Upper lobe of right lung (tissue), 1 donor: Measurements from ENCODE around the gene MLH1. TPM values are rescaled to one million over a fixed set of nuclear protein-coding genes. Genes with fewer than 3 reads are reported as not detected.

Experiments
- ATAC-seq: fragments of 200-7000 bp; cut with Tn5 transposase; one replicate; pipeline ENCODE4 v1.9.1; 2020; ENCODE audit warnings: mild to moderate bottlenecking, moderate library complexity
- DNase-seq: peaks from one replicate; pipeline ENCODE4 v3.0.0-alpha.2; 2020
- H3K27ac ChIP-seq: fragments of 200-600 bp; one replicate; pipeline ENCODE4 v1.8.0; 2022
- H3K27me3 ChIP-seq: fragments of 200-600 bp; one replicate; pipeline ENCODE4 v1.8.0; 2022; ENCODE audit warnings: mild to moderate bottlenecking
- H3K36me3 ChIP-seq: fragments of 200-600 bp; one replicate; pipeline ENCODE4 v1.8.0; 2022
- H3K4me1 ChIP-seq: fragments of 200-600 bp; one replicate; pipeline ENCODE4 v1.8.0; 2022
- H3K4me3 ChIP-seq: fragments of 200-600 bp; one replicate; pipeline ENCODE4 v1.8.0; 2022; ENCODE audit warnings: mild to moderate bottlenecking
- H3K9me3 ChIP-seq: fragments of 200-600 bp; one replicate; pipeline ENCODE4 v1.8.0; 2022
- CTCF ChIP-seq: fragments of 200-600 bp; IDR thresholded peaks from one replicate; pipeline ENCODE4 v1.8.0; 2022; ENCODE audit warnings: antibody characterized with exemption
- intact Hi-C: fragments of 100-400 bp; cut with DNase I; formaldehyde crosslinking; loops from one replicate; pipeline ENCODE4 v1.11.0; 2022
- total RNA-seq: library from RNA; stranded (reverse); fragmentation: NEBNext Ultra II Directional; extraction: Animal tissue kit (Norgen Biotek cat#: 25700); gene quantifications from one replicate; pipeline ENCODE4 v1.2.1, GENCODE V29; 2021
- donor health status: DM: no; HTN: yes; CAD: no; lungs with severe emphysema.

MLH1 gene
- total RNA-seq, 1 donor from 2014 or later = 31.3 TPM

- Histone ChIP-seq H3K9me3 (no peaks in the 10 kb centered on the region), H3K4me1 (peaks cover 6% of the 10 kb centered on the region), H3K27me3 (no peaks in the 10 kb centered on the region), H3K36me3 (peaks cover 93% of the 10 kb centered on the region), H3K4me3 (no peak overlapping the region), H3K27ac (peak overlapping the region; percentile 65)
- no peak for ATAC-seq
- no peak for DNase-seq
- intact Hi-C loops = no loop called here
- no peak for TF ChIP-seq CTCF
These were observed 37.3 kb downstream of the MLH1 start for GRCh38 chr3:37030588-37030987.

- peaks cover 6% of the 10 kb centered on the region for H3K4me1 ChIP-seq
- no peak overlapping the region for H3K4me3 ChIP-seq
- H3K27ac ChIP-seq = peak overlapping the region; percentile 19
- peak; percentile 27 for ATAC-seq
- peaks cover 90% of the 10 kb centered on the region for H3K36me3 ChIP-seq
- H3K9me3 ChIP-seq = no peaks in the 10 kb centered on the region
- no peaks in the 10 kb centered on the region for H3K27me3 ChIP-seq
- DNase-seq = no peak
- no peak for TF ChIP-seq CTCF
- intact Hi-C loops = no loop called here
These were observed 37.9 kb downstream of the MLH1 start for GRCh38 chr3:37031096-37031682.

GRCh38 chr3:37032961-37033360 is 39.6 kb downstream of the MLH1 start:
- intact Hi-C loops = no loop called here
- Histone ChIP-seq H3K27me3 (no peaks in the 10 kb centered on the region), H3K27ac (no peak overlapping the region), H3K9me3 (no peaks in the 10 kb centered on the region), H3K36me3 (peaks cover 77% of the 10 kb centered on the region), H3K4me3 (no peak overlapping the region), H3K4me1 (peaks cover 6% of the 10 kb centered on the region)
- DNase-seq (no peak), ATAC-seq (no peak)
- TF ChIP-seq CTCF = no peak

- ATAC-seq (no peak), DNase-seq (no peak)
- Histone ChIP-seq H3K4me1 (peaks cover 4% of the 10 kb centered on the region), H3K27me3 (no peaks in the 10 kb centered on the region), H3K9me3 (no peaks in the 10 kb centered on the region), H3K27ac (no peak overlapping the region), H3K36me3 (peaks cover 66% of the 10 kb centered on the region), H3K4me3 (no peak overlapping the region)
- TF ChIP-seq CTCF = no peak
- intact Hi-C loops = no loop called here
These were observed 44.0 kb downstream of the MLH1 start for GRCh38 chr3:37037352-37037751.

- Histone ChIP-seq H3K4me3 (no peak overlapping the region), H3K27ac (no peak overlapping the region), H3K27me3 (no peaks in the 10 kb centered on the region), H3K4me1 (peaks cover 4% of the 10 kb centered on the region), H3K9me3 (no peaks in the 10 kb centered on the region), H3K36me3 (peaks cover 53% of the 10 kb centered on the region)
- intact Hi-C loops = no loop called here
- ATAC-seq (no peak), DNase-seq (no peak)
- no peak for TF ChIP-seq CTCF
These were observed 46.0 kb downstream of the MLH1 start for GRCh38 chr3:37039161-37039846.
